WTC11 (cell line): ENCODE measurements around the gene TAS2R10. TPM values are rescaled to one million over a fixed set of nuclear protein-coding genes. Genes with fewer than 3 reads are reported as not detected.

Source experiments
- ATAC-seq: fragments of 200-7000 bp; cut with Tn5 transposase; 2 replicates; pipeline ENCODE4 v1.10.0; 2021; ENCODE audit warnings: mild to moderate bottlenecking, moderate library complexity
- Bru-seq: library from RNA; stranded (reverse); fragments of 400-500 nt; gene quantifications from one replicate; lab custom pipeline; 2021; lab: Mats Ljungman, UMichigan
- CTCF ChIA-PET: fragments of 300-600 bp; sonication (Branson Sonifier 250); formaldehyde crosslinking; loops from one replicate; lab custom pipeline; 2021; ENCODE audit warnings: antibody characterized with exemption; lab: Charles Lee
- POLR2A ChIA-PET: fragments of 350-600 bp; sonication (Branson Sonifier 250); formaldehyde crosslinking; loops from one replicate; lab custom pipeline; 2021; ENCODE audit warnings: antibody characterized with exemption; lab: Charles Lee
- DNase-seq: peaks from one replicate; pipeline ENCODE4 v3.0.0; 2021; ENCODE audit warnings: low spot score
- H3K27ac Mint-ChIP-seq: 2 replicates; pipeline ENCODE4 v1.8.0; 2021; ENCODE audit warnings: mixed read lengths
- H3K27me3 Mint-ChIP-seq: 2 replicates; pipeline ENCODE4 v1.8.0; 2021; ENCODE audit warnings: low read depth, mild to moderate bottlenecking, moderate library complexity, mixed read lengths
- H3K36me3 Mint-ChIP-seq: 2 replicates; pipeline ENCODE4 v1.8.0; 2021; ENCODE audit warnings: mixed read lengths
- H3K4me1 Mint-ChIP-seq: 2 replicates; pipeline ENCODE4 v1.8.0; 2022; ENCODE audit warnings: mixed read lengths
- H3K4me3 Mint-ChIP-seq: 2 replicates; pipeline ENCODE4 v1.8.0; 2021; ENCODE audit warnings: mild to moderate bottlenecking, moderate library complexity, mixed read lengths
- H3K9me3 Mint-ChIP-seq: 2 replicates; pipeline ENCODE4 v1.8.0; 2021; ENCODE audit warnings: mixed read lengths
- GABPB1 ChIP-seq: sonication (generic); formaldehyde crosslinking; IDR thresholded peaks from 2 replicates; pipeline ENCODE4 v1.8.1; 2023; ENCODE audit warnings: mild to moderate bottlenecking, missing genetic modification reagents
- GRHL2 ChIP-seq: fragments of 250-450 bp; sonication (Bioruptor Pico); IDR thresholded peaks from 2 replicates; pipeline ENCODE4 v1.8.0; 2022; ENCODE audit warnings: mild to moderate bottlenecking, moderate library complexity; ENCODE audit not compliant: insufficient replicate concordance, severe bottlenecking
- HMGXB4 ChIP-seq: sonication (generic); formaldehyde crosslinking; IDR thresholded peaks from 2 replicates; pipeline ENCODE4 v1.8.1; 2023; ENCODE audit warnings: mild to moderate bottlenecking, moderate library complexity, missing genetic modification reagents
- NFATC4 ChIP-seq: fragments of 250-450 bp; sonication (Bioruptor Pico); IDR thresholded peaks from 2 replicates; pipeline ENCODE4 v1.9.0; 2021; ENCODE audit warnings: mild to moderate bottlenecking
- NR2C2 ChIP-seq: sonication (generic); formaldehyde crosslinking; IDR thresholded peaks from 2 replicates; pipeline ENCODE4 v1.8.0; 2022; ENCODE audit warnings: mild to moderate bottlenecking, missing genetic modification reagents
- PRDM15 ChIP-seq: sonication (generic); formaldehyde crosslinking; IDR thresholded peaks from 2 replicates; pipeline ENCODE4 v1.8.0; 2022; ENCODE audit warnings: missing genetic modification reagents
- PREB ChIP-seq: sonication (generic); formaldehyde crosslinking; IDR thresholded peaks from 2 replicates; pipeline ENCODE4 v1.8.1; 2022; ENCODE audit warnings: mild to moderate bottlenecking, missing genetic modification reagents, moderate library complexity, borderline replicate concordance
- PRRX2 ChIP-seq: fragments of 250-450 bp; sonication (Bioruptor Pico); IDR thresholded peaks from 2 replicates; pipeline ENCODE4 v1.8.0; 2021; ENCODE audit warnings: mild to moderate bottlenecking
- TEAD1 ChIP-seq: sonication (generic); formaldehyde crosslinking; IDR thresholded peaks from 2 replicates; pipeline ENCODE4 v1.8.0; 2022; ENCODE audit warnings: mild to moderate bottlenecking, missing genetic modification reagents
- TP53 ChIP-seq: sonication (generic); formaldehyde crosslinking; IDR thresholded peaks from 2 replicates; pipeline ENCODE4 v1.8.1; 2023; ENCODE audit warnings: mild to moderate bottlenecking, missing genetic modification reagents
- ZBTB21 ChIP-seq: sonication (generic); formaldehyde crosslinking; IDR thresholded peaks from 2 replicates; pipeline ENCODE4 v1.8.1; 2023; ENCODE audit warnings: mild to moderate bottlenecking, missing genetic modification reagents, borderline replicate concordance
- ZBTB43 ChIP-seq: sonication (generic); formaldehyde crosslinking; IDR thresholded peaks from 2 replicates; pipeline ENCODE4 v1.8.1; 2023; ENCODE audit warnings: mild to moderate bottlenecking, missing genetic modification reagents
- ZNF138 ChIP-seq: sonication (generic); formaldehyde crosslinking; conservative IDR thresholded peaks from 2 replicates; pipeline ENCODE4 v1.8.1; 2022; ENCODE audit warnings: mild to moderate bottlenecking, moderate library complexity, missing genetic modification reagents
- ZNF219 ChIP-seq: sonication (generic); formaldehyde crosslinking; IDR thresholded peaks from 2 replicates; pipeline ENCODE4 v1.8.0; 2023; ENCODE audit warnings: missing genetic modification reagents, mild to moderate bottlenecking, borderline replicate concordance
- ZNF281 ChIP-seq: sonication (generic); formaldehyde crosslinking; IDR thresholded peaks from 2 replicates; pipeline ENCODE4 v1.8.0; 2023; ENCODE audit warnings: mild to moderate bottlenecking, missing genetic modification reagents
- ZNF425 ChIP-seq: fragments of 250-450 bp; sonication (Bioruptor Pico); conservative IDR thresholded peaks from 2 replicates; pipeline ENCODE4 v1.9.0; 2021; ENCODE audit warnings: mild to moderate bottlenecking
- ZNF671 ChIP-seq: fragments of 250-450 bp; sonication (Bioruptor Pico); IDR thresholded peaks from 2 replicates; pipeline ENCODE4 v1.8.0; 2021; ENCODE audit warnings: mild to moderate bottlenecking
- long read RNA-seq, 3 experiments: library from RNA in 1 of 3; library from capped mRNA in 1 of 3; library from polyadenylated mRNA in 1 of 3; unstranded in 2 of 3; stranded (forward) in 1 of 3; transcript quantifications; one replicate each; pipeline ENCODE4 v2.0.0, GENCODE V29; 2021
- total RNA-seq: library from RNA; stranded (reverse); gene quantifications from 3 replicates; pipeline ENCODE4 v1.2.3, GENCODE V29; 2021

TAS2R10 gene
- total RNA-seq (not detected in 3 replicates), Bru-seq, nascent RNA (percentile 57 among the genes with signal in this experiment)
- long read RNA-seq, experiment 1, partial matches to known transcripts: 0 of 1 reads
- long read RNA-seq, experiment 1, other reads (novel, unspliced or antisense): 0 of 1 reads
- long read RNA-seq, experiment 2: 0 reads
- long read RNA-seq, experiment 3: 0 reads

GRCh38 chr12:10826258-10826657 lies at the start of gene TAS2R10:
TAS2R10 (minus strand) TSS chr12:10826358; CDS start chr12:10826269, 89 bp downstream.
- POLR2A ChIA-PET: no interaction called here
- H3K4me1 Mint-ChIP-seq: no peaks in the 10 kb centered on the region
- no peak for DNase-seq
- TF ChIP-seq ZNF671: no peak
- TF ChIP-seq NFATC4 (CRISPR knock-in tag): no peak
- no peak for TF ChIP-seq ZNF138
- TF ChIP-seq PREB (CRISPR knock-in tag): no peak
- no peak for TF ChIP-seq ZNF219 (CRISPR knock-in tag)
- no peak for TF ChIP-seq PRDM15
- TF ChIP-seq TP53 (CRISPR knock-in tag): no peak
- TF ChIP-seq ZNF281: no peak
- TF ChIP-seq NR2C2 (CRISPR knock-in tag): no peak
- no peak for TF ChIP-seq HMGXB4 (CRISPR knock-in tag)
- no peak for TF ChIP-seq ZBTB43
- no peak for TF ChIP-seq TEAD1 (CRISPR knock-in tag)
- H3K27ac Mint-ChIP-seq: no peak within 1 kb of the TSS
- no peaks in the 10 kb centered on the region for H3K36me3 Mint-ChIP-seq
- no peak for ATAC-seq
- H3K27me3 Mint-ChIP-seq: no peaks in the 10 kb centered on the region
- H3K9me3 Mint-ChIP-seq: no peaks in the 10 kb centered on the region
- CTCF ChIA-PET: no interaction called here
- H3K4me3 Mint-ChIP-seq: no peak within 1 kb of the TSS

- ATAC-seq: no peak
- CTCF ChIA-PET: interaction anchor here (1.1 to 1.3 kb wide), 2 partner anchors 60 to 326 kb away, joined by 3 to 5 read pairs; no protein-coding TSS in a partner anchor
- POLR2A ChIA-PET: no interaction called here
- H3K4me3 Mint-ChIP-seq: no peak overlapping the region
- DNase-seq: no peak
- H3K27ac Mint-ChIP-seq: no peak overlapping the region
- 0 out of 2 replicates have a peak, but pooled peaks cover 5% of the 10 kb centered on the region for H3K36me3 Mint-ChIP-seq
- TF ChIP-seq PRRX2 (CRISPR knock-in tag): no peak
- no peak for TF ChIP-seq GRHL2 (CRISPR knock-in tag)
- no peak for TF ChIP-seq ZBTB21 (CRISPR knock-in tag)
- no peak for TF ChIP-seq GABPB1
- no peak for TF ChIP-seq ZNF425
- 0 out of 2 replicates have a peak, but pooled peaks cover 5% of the 10 kb centered on the region for H3K9me3 Mint-ChIP-seq
- H3K4me1 Mint-ChIP-seq: no peaks in the 10 kb centered on the region
- no peaks in the 10 kb centered on the region for H3K27me3 Mint-ChIP-seq
Measured at GRCh38 chr12:10873378-10873777, 47.2 kb upstream of the TAS2R10 start.
